IMR-90 (cell line): ENCODE data around the gene SMARCD2. TPM values are rescaled to one million over a fixed set of nuclear protein-coding genes. Genes with fewer than 3 reads are reported as not detected.
"Not testable (repeated sequence)": the region's sequence is repeated elsewhere in the genome, so short reads cannot be mapped to it uniquely, and the experiment has no call there.

Experiments used
- ATAC-seq: fragments of 200-7000 bp; cut with Tn5 transposase; 2 replicates; pipeline ENCODE4 v1.9.1; 2020; ENCODE audit warnings: low read depth, mild to moderate bottlenecking, moderate library complexity
- BruUV-seq: library from RNA; stranded (reverse); fragments of 400-500 nt; replicated peaks from 2 replicates; lab custom pipeline; 2021; lab: Mats Ljungman, UMichigan
- CTCF ChIA-PET: fragments of 300-600 bp; formaldehyde crosslinking; extraction: SDS; loops from one replicate; lab custom pipeline; 2021; ENCODE audit warnings: antibody characterized with exemption; lab: Yijun Ruan, JAX
- POLR2A ChIA-PET: fragments of 300-600 bp; sonication (Branson Sonifier 250); formaldehyde crosslinking; loops from one replicate; lab custom pipeline; 2022; ENCODE audit warnings: antibody characterized with exemption; ENCODE audit not compliant: unreplicated experiment; lab: Charles Lee
- DNase-seq: peaks from one replicate; pipeline ENCODE4 v3.0.0; 2013
- H2AFZ ChIP-seq: replicated peaks from 2 replicates; pipeline ENCODE3; 2013; ENCODE audit warnings: low read length, mild to moderate bottlenecking; ENCODE audit not compliant: poor library complexity
- H2AK5ac ChIP-seq: 2 replicates; pipeline ENCODE4 v1.6.1; 2013; ENCODE audit warnings: low read depth, low read length, inconsistent platforms
- H2AK9ac ChIP-seq: replicated peaks from 2 replicates; pipeline ENCODE3; 2013; ENCODE audit warnings: mild to moderate bottlenecking, low read depth, low read length, moderate library complexity; ENCODE audit not compliant: poor library complexity
- H2BK120ac ChIP-seq: 2 replicates; pipeline ENCODE4 v1.6.1; 2013; ENCODE audit warnings: low read depth, low read length, inconsistent platforms
- H2BK15ac ChIP-seq: 3 replicates; pipeline ENCODE4 v1.6.1; 2013; ENCODE audit warnings: low read depth, low read length, inconsistent platforms
- H2BK20ac ChIP-seq: 2 replicates; pipeline ENCODE4 v1.6.1; 2013; ENCODE audit warnings: low read depth, mild to moderate bottlenecking, inconsistent platforms, low read length, moderate library complexity
- H2BK5ac ChIP-seq: 2 replicates; pipeline ENCODE4 v1.6.1; 2013; ENCODE audit warnings: mild to moderate bottlenecking, low read depth, low read length, inconsistent platforms; ENCODE audit not compliant: poor library complexity, severe bottlenecking
- H3K14ac ChIP-seq: replicated peaks from 2 replicates; pipeline ENCODE4 v1.6.1; 2013; ENCODE audit warnings: low read depth, low read length, inconsistent platforms
- H3K18ac ChIP-seq: 2 replicates; pipeline ENCODE4 v1.6.1; 2013; ENCODE audit warnings: low read depth, low read length, control low read depth
- H3K23ac ChIP-seq: 2 replicates; pipeline ENCODE4 v1.6.1; 2013; ENCODE audit warnings: low read depth, low read length, inconsistent platforms
- H3K27ac ChIP-seq: 2 replicates; pipeline ENCODE4 v1.5.1; 2013; ENCODE audit warnings: mild to moderate bottlenecking, control low read depth, low read length; ENCODE audit not compliant: insufficient read depth
- H3K27me3 ChIP-seq: 2 replicates; pipeline ENCODE4 v1.6.1; 2013; ENCODE audit warnings: low read length; ENCODE audit not compliant: control insufficient read depth, insufficient read depth
- H3K36me3 ChIP-seq: 2 replicates; pipeline ENCODE4 v1.6.1; 2013; ENCODE audit warnings: low read length, mixed read lengths; ENCODE audit not compliant: control insufficient read depth, insufficient read depth
- H3K4ac ChIP-seq: 2 replicates; pipeline ENCODE4 v1.6.1; 2013; ENCODE audit warnings: low read depth, low read length, inconsistent platforms
- H3K4me1 ChIP-seq: 2 replicates; pipeline ENCODE4 v1.6.1; 2013; ENCODE audit warnings: low read length, mixed read lengths; ENCODE audit not compliant: control insufficient read depth, insufficient read depth
- H3K4me2 ChIP-seq: 2 replicates; pipeline ENCODE4 v1.6.1; 2013; ENCODE audit warnings: low read depth, mild to moderate bottlenecking, control low read depth, low read length, moderate library complexity
- H3K4me3 ChIP-seq: 2 replicates; pipeline ENCODE4 v1.5.1; 2013; ENCODE audit warnings: low read depth, mild to moderate bottlenecking, control low read depth, low read length, moderate library complexity; ENCODE audit not compliant: insufficient read depth
- H3K56ac ChIP-seq: 2 replicates; pipeline ENCODE4 v1.6.1; 2013; ENCODE audit warnings: low read length, inconsistent platforms; ENCODE audit not compliant: insufficient read depth; ENCODE audit errors: extremely low read depth
- H3K79me1 ChIP-seq, 2 experiments: 2 replicates each; pipeline ENCODE4 v1.6.1; 2013; ENCODE audit warnings: low read length in 2 of 2, inconsistent platforms in 1 of 2, low read depth in 1 of 2
- H3K9ac ChIP-seq: 2 replicates; pipeline ENCODE4 v1.6.1; 2013; ENCODE audit warnings: low read depth, low read length, control low read depth
- H3K9me1 ChIP-seq: 2 replicates; pipeline ENCODE4 v1.6.1; 2013; ENCODE audit warnings: low read length, inconsistent platforms; ENCODE audit not compliant: insufficient read depth
- H3K9me3 ChIP-seq: 2 replicates; pipeline ENCODE4 v1.6.1; 2013; ENCODE audit warnings: low read length; ENCODE audit not compliant: control insufficient read depth, insufficient read depth
- H4K20me1 ChIP-seq: 2 replicates; pipeline ENCODE4 v1.6.1; 2013; ENCODE audit warnings: low read length, inconsistent platforms; ENCODE audit not compliant: insufficient read depth
- H4K5ac ChIP-seq: 2 replicates; pipeline ENCODE4 v1.6.1; 2013; ENCODE audit warnings: mild to moderate bottlenecking, low read depth, low read length, control low read depth
- H4K8ac ChIP-seq, 2 experiments: 2 replicates each; pipeline ENCODE4 v1.6.1; 2013; ENCODE audit warnings: low read depth in 2 of 2, low read length in 2 of 2, control low read depth in 1 of 2, inconsistent platforms in 1 of 2
- H4K91ac ChIP-seq: 2 replicates; pipeline ENCODE4 v1.6.1; 2013; ENCODE audit warnings: low read depth, low read length, inconsistent platforms; ENCODE audit not compliant: insufficient read depth
- CEBPB ChIP-seq: IDR thresholded peaks from 2 replicates; pipeline ENCODE4 v1.6.1; 2012; ENCODE audit warnings: low read depth, low read length, improper control_type of control experiment
- MAFK ChIP-seq: IDR thresholded peaks from 2 replicates; pipeline ENCODE4 v1.6.1; 2012; ENCODE audit warnings: low read depth, low read length, improper control_type of control experiment
- WGBS, 2 experiments: methylation state at CpG; one replicate each; pipeline versions ENCODE4 v1.1.5 to v1.1.7; 2013; ENCODE audit warnings: missing lambda C conversion rate in 2 of 2; ENCODE audit not compliant: insufficient read length in 1 of 2; ENCODE audit errors: extremely low coverage in 2 of 2; 5-methylcytosine and 5-hydroxymethylcytosine counted together
- dilution Hi-C: fragments of 300-500 bp; cut with HindIII; formaldehyde crosslinking; loops from one replicate; pipeline ENCODE4 v1.14.3; 2018; ENCODE audit warnings: low sequenced_read_pairs; ENCODE audit not compliant: unreplicated experiment
- in situ Hi-C: fragments of 300-500 bp; cut with MboI; formaldehyde crosslinking; loops from 3 replicates; pipeline ENCODE4 v1.14.3; 2019; ENCODE audit warnings: low sequenced_read_pairs, inconsistent platforms, mixed read lengths
- intact Hi-C: fragments of 100-400 bp; cut with micrococcal nuclease; formaldehyde crosslinking; loops from 2 replicates; pipeline ENCODE4 v1.10.0; 2022
- polyA plus RNA-seq, 3 experiments: library from polyadenylated mRNA; depleted of rRNA; stranded (reverse); fragments of >200 nt; gene quantifications; 2 replicates each; pipeline ENCODE4 v1.2.3, GENCODE V29; 2012; ENCODE audit warnings: low replicate concordance in 1 of 3
- total RNA-seq: library from RNA; depleted of rRNA; stranded (reverse); fragments of >200 nt; gene quantifications from 2 replicates; pipeline ENCODE4 v1.2.3, GENCODE V29; 2012
- TF ChIP-seq, protein P1 (sequence below): conservative IDR thresholded peaks from 2 replicates; pipeline ENCODE4 v1.5.1; 2012; ENCODE audit warnings: mild to moderate bottlenecking, low read depth, low read length, improper control_type of control experiment

Gene SMARCD2
- total and polyA plus RNA-seq, 2 of the 4 experiments (the other 2 are of a cell fraction): 56.9 to 91.2 TPM

DNA sequence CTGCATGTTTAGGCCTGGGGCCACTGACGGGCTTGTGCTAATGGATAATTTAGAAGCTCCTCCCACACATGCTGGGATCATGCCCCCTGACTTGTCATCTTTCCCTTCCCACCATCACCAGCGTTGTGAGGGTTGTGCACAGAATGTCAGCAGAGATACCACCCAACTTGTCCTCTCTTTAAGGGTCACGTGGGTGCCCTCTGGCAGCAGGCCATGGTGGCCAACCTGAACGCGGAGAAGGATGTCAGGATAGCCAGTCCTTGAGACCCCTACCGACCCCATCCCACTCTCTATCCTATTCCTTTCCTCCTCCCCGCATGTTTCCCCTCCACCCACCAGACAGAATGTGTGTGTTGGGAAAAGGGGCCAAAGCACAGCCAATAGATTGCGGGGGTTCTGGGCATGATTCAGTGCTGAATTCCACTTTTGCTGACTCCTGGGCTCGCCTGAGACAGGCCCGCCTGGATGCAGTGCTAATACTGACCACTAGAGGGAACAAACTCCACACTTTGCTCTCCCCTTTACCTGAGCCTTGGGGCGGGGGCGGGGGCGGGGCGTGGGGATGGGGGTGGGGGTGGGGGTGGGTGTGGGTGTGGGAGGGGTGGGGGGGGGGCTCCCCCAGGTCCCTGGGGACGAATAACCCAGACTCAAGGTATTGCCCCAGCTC lies 39.6 kb upstream of the SMARCD2 start, which contains the start of gene GH2:
Gene GH2, minus strand, starts transcription at position 10 of the 667 bp plus-strand sequence. CDS start 143 bp downstream, outside the sequence.
- in situ Hi-C loops (no loop called here), dilution Hi-C loops (no loop called here), intact Hi-C loops (no loop called here)
- Histone ChIP-seq H3K27ac (no peak within 1 kb of the TSS), H3K9ac (no peak within 1 kb of the TSS), H3K23ac (no peak within 1 kb of the TSS), H2AFZ (no peak within 1 kb of the TSS), H3K9me3 (no peaks in the 10 kb centered on the region), H3K27me3 (peaks cover 22% of the 10 kb centered on the region), H3K79me1 (no peaks in the 10 kb centered on the region), H3K14ac (no peak within 1 kb of the TSS), H3K4me1 (no peaks in the 10 kb centered on the region), H3K9me1 (no peaks in the 10 kb centered on the region), H4K91ac (no peak within 1 kb of the TSS), H2BK15ac (no peak within 1 kb of the TSS), H2BK120ac (no peak within 1 kb of the TSS), H2BK20ac (no peak within 1 kb of the TSS), H4K5ac (no peak within 1 kb of the TSS), H3K4ac (no peak within 1 kb of the TSS), H2BK5ac (no peak within 1 kb of the TSS), H3K4me3 (no peak within 1 kb of the TSS), H3K4me2 (no peak within 1 kb of the TSS), H2AK9ac (no peak within 1 kb of the TSS), H3K18ac (no peak within 1 kb of the TSS), H2AK5ac (no peak within 1 kb of the TSS), H3K56ac (no peak within 1 kb of the TSS), H4K20me1 (no peaks in the 10 kb centered on the region), H3K36me3 (no peaks in the 10 kb centered on the region), H4K8ac (no peak within 1 kb of the TSS)
- peak; percentile 93 for ATAC-seq
- ChIA-PET CTCF (interaction anchor here (1.2 kb wide), 1 partner anchor 16 kb away, joined by 4 read pairs; no protein-coding TSS in a partner anchor), POLR2A (no interaction called here)
- no peak for TF ChIP-seq CEBPB
- peak; percentile 42; the same call in 1 of the 2 replicates for TF ChIP-seq MAFK
- TF ChIP-seq, protein P1, sequence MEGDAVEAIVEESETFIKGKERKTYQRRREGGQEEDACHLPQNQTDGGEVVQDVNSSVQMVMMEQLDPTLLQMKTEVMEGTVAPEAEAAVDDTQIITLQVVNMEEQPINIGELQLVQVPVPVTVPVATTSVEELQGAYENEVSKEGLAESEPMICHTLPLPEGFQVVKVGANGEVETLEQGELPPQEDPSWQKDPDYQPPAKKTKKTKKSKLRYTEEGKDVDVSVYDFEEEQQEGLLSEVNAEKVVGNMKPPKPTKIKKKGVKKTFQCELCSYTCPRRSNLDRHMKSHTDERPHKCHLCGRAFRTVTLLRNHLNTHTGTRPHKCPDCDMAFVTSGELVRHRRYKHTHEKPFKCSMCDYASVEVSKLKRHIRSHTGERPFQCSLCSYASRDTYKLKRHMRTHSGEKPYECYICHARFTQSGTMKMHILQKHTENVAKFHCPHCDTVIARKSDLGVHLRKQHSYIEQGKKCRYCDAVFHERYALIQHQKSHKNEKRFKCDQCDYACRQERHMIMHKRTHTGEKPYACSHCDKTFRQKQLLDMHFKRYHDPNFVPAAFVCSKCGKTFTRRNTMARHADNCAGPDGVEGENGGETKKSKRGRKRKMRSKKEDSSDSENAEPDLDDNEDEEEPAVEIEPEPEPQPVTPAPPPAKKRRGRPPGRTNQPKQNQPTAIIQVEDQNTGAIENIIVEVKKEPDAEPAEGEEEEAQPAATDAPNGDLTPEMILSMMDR: peak; percentile 44
- 40% methylated on average over 1 of the region's 15 CpGs; no CpG with 5 or more reads in 1 of the 2 experiments for WGBS, 2 experiments
- BruUV-seq: no TSS peak
- peak; percentile 34 for DNase-seq

DNA sequence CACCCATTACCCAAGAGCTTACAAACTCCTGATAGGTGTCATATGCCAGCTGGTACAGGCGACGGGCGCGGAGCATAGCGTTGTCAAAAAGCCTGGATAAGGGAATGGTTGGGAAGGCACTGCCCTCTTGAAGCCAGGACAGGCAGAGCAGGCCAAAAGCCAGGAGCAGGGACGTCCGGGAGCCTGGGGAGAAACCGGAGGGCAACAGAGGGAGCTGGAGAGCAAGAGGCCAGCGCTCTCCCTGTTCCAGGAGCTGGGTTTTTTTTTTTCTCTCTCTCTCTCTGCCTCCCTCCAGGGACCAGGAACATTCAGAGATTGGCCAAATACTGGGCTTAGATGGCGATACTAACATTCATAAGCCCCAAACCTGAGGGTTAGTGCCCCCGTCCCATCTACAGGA lies 38.9 kb upstream of the SMARCD2 start:
- DNase-seq, H2AK5ac ChIP-seq, dilution Hi-C loops, H3K27ac ChIP-seq, in situ Hi-C loops, H2BK5ac ChIP-seq, H3K36me3 ChIP-seq, H3K14ac ChIP-seq, H3K18ac ChIP-seq, H2AK9ac ChIP-seq, POLR2A ChIA-PET, H3K4me3 ChIP-seq, H3K56ac ChIP-seq, H3K4me1 ChIP-seq, H3K79me1 ChIP-seq, H2BK20ac ChIP-seq, H2BK120ac ChIP-seq, H3K4me2 ChIP-seq, H3K23ac ChIP-seq, BruUV-seq, H4K20me1 ChIP-seq, H3K9ac ChIP-seq, H4K5ac ChIP-seq, H4K91ac ChIP-seq, H4K8ac ChIP-seq, H2BK15ac ChIP-seq, H2AFZ ChIP-seq, H3K4ac ChIP-seq, H3K9me3 ChIP-seq, intact Hi-C loops, H3K9me1 ChIP-seq: not testable (repeated sequence)
- peak; percentile 11; the same call in 1 of the 2 replicates for ATAC-seq
- H3K27me3 ChIP-seq: peaks cover 24% of the 10 kb centered on the region
- WGBS, 2 experiments: no CpG with 5 or more reads among the region's 11 CpGs
- CTCF ChIA-PET: interaction anchor here (0.6 to 1.2 kb wide), 2 partner anchors 15 to 257 kb away, joined by 3 to 4 read pairs; no protein-coding TSS in a partner anchor
